Smooth muscle cell of the brain vasculature (primary cell): ENCODE measurements around the gene MRPL44.
"Not testable (repeated sequence)": the region's sequence is repeated elsewhere in the genome, so short reads cannot be mapped to it uniquely, and the experiment has no call there.

ENCODE experiments used
- DNase-seq: peaks from one replicate; pipeline ENCODE4 v3.0.0-alpha.2; 2012; ENCODE audit warnings: low read depth, low spot score

MRPL44 gene

DNA sequence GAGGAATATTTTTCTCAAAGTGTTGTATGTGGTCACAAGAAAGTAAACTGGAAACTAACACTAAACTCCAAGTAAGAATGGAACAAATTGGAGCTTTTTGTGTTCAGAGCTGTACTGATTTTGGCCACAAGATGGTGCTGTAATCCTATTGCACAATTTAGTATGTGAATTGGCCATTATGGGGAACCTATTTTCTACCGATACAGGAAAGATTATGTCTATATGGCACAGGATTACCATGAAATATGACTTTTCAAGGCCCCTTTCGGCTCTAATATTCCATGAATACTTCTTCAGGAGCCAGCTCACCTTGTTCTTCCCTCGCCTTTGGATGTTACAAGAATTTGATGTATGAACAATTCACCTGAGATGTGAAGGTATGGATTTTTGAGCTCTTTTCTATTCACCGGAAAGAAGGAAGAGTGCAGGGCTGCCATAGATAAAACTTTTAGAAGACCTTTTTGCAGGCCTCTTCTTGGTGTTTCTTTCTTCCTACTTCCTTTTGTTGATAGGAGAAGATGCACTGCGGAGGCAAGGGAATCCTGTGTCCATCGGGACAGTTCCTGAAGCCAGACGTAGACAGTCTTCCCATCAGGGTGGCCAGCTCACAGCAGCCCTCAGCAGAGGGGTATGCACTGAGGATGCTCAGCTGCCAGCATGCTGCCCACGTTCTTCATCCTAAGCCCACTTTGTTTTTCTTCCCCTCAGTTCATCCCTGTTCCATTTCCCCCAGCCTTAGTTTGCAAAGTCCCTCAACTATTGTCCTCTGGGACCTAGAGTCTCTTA lies 13.3 kb downstream of the MRPL44 start:
- no peak for DNase-seq

GRCh38 chr2:223971731-223972130 lies 14.5 kb downstream of the MRPL44 start:
- no peak for DNase-seq

DNA sequence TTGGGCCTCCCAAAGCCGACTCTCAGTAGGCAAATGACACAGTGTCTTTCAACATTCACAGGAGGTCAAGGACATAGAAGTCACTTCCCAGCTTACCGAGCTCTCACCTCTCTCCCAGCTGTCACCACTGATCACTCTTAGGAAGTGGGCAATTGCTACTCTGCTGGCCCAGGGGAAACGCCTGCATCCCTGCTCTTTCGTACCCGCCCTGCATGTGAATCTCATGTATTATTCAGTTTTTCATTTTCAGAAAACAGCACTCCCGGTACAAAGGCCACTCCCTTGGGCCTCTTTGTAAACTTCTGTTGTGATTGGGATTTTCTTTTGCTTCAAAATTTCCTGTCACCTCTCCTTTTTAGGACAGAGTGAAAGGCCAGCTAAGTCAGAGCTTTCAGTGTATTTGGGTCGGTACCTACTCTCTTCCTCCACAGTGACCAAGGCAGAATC lies 15.4 kb downstream of the MRPL44 start:
- DNase-seq = no peak

DNA sequence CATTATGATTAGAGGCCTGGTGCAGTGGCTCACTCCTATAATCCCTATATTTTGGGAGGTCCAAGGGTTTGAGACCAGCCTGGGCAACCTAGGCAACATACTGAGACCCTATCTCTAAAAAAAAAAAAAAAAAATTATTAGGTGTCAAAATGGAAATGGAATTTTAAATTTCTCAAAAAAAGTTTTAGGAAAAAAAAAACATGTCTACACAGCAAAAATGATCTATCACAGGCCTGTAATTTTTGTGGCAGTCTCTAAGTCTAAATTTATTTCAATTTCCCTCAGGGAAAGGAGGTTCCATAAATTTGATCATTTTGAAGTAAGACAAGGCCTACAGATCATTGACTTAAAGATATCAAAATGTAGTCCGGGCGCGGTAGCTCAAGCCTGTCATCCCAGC lies 16.3 kb downstream of the MRPL44 start:
- DNase-seq = no peak

GRCh38 chr2:223976635-223977226 lies 19.5 kb downstream of the MRPL44 start:
- DNase-seq = no peak

DNA sequence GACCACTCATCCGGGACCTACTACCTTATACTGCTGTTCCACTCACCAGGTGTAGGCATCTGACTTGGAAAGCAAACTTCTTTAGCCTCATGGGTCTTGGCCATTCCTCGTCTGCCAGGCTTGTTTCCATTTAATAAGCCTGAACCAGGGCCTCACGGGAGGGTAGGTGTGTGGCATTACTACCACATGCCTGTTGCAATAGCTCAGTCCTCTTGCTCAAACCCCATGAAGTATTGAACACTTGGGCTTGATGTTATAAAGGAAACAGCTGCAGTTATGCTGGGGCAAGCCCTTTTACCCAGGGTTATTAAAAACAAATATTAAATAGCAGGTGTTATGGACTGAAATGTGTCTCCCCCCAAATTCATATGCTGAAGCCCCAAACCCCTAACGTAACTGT lies 21.2 kb downstream of the MRPL44 start:
- DNase-seq = no peak

GRCh38 chr2:223979730-223980396 lies 22.6 kb downstream of the MRPL44 start:
- DNase-seq = no peak

DNA sequence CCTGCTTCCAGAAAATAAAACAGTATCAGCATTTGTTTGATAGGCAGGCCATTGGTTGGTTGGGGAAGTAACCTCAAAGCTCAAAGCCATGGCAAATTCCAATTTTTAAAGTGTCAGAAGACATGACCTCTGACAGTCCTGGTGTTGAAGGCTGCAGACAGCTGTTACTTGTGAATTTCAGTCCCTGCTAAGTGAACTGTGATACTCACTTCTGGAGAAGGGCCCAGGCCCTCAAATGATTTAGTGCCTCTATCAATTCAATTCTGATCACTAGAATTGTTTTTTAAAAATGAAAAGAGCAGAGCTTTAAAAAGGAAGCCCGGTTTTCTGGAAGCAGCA lies 23.1 kb downstream of the MRPL44 start:
- DNase-seq = no peak

DNA sequence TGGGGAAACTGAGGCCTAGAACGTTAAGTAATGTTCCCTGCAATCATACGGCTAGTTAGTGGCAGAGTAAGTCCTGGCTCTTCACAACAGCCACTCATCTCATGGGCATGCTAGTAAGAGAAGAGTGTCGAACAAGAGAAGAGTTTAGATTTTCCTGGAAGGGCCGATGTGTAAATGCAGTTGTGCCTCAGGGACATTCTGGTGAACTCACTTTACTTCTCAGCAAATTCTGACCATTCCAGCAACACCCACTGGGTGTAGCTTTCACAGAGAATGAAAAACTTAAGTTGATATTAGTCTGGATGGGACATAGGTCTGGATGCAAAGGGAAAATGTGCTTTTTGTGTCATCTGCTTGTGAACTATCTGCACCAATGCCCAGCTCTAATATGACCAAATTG lies 23.5 kb downstream of the MRPL44 start:
- no peak for DNase-seq

- DNase-seq = no peak
These were observed 24.0 kb downstream of the MRPL44 start for GRCh38 chr2:223981241-223981640.

DNA sequence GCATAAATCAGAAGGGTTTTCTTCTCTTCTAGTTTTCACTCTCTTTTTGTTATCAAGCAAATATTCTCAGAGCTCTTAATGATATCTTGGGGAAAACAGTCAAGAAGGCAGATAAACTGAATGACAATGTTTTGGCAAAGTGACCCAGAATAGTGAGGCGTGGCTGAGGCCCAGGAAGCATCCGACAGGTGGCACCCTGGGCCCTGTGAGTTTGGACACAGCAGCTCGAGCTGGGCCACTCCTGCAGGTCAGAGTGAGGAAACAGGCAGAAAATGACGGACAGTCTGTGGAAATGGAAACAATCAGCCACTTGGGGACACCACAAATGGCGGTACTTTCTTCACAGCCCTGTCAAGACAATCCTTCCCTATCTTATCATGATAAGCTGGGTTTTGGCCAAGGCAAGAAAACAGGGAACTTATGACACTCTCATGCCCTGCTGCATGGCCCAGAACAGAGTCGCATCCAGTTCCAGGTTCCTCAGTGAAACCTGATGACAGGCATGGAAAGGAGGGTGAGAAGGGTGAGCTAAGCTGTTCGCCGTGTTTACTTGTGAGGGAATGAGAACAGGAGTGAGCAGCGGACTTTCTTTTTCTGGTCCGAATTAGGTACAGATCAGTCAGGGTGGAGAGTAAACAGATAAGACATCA lies 32.1 kb downstream of the MRPL44 start:
- no peak for DNase-seq

GRCh38 chr2:223989856-223990232 lies 32.6 kb downstream of the MRPL44 start:
- DNase-seq = no peak

- no peak for DNase-seq
These were observed 34.3 kb downstream of the MRPL44 start for GRCh38 chr2:223991611-223992010.

DNA sequence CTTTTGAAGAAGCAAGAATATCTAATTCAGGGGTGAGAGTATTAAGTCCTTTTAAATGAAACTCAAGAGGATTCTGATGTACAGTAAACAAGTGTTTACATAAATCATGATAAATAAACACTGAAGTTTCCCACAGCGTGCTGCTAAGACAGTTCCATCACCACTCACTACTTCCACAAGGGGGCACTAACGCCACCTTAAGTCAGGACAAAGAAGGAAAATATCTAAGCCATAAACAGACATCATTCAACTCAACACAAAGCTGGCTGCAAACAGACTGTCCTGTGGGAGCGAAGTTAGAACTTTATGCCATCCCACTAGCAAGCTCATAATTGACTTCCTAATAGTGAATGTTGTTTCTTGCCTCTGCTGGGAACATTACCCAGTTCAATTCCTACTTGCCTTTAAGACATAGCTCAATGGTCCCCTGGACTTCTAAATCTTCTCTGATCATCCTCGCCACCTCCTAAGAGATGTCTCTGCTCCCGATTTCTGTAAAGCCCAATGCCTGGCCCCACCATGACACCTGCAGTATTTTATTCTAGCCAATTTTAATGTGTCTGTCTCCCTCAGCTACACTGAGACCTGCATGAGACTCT lies 36.5 kb downstream of the MRPL44 start:
- DNase-seq = peak; percentile 59

- DNase-seq = no peak
These were observed 37.4 kb downstream of the MRPL44 start for GRCh38 chr2:223994562-223995162.

DNA sequence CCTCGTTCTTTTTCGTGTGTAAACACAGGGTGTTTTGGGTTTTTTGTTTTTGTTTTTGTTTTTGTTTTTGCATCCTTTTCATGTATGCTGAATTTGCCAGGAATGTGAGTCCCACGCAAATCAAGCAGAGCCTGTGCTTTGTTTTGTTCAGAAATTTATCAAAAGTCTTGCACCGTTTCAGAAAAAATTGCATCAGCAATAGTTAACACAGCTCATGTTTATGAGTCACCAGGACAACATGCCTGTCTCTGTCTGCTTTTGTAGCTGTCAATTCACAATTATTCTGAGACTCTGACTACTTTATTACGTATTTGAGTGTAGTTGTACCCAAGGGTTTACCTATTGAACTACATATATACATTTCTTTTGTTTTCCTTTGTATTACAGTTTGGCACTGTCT lies 38.3 kb downstream of the MRPL44 start:
- no peak for DNase-seq

DNA sequence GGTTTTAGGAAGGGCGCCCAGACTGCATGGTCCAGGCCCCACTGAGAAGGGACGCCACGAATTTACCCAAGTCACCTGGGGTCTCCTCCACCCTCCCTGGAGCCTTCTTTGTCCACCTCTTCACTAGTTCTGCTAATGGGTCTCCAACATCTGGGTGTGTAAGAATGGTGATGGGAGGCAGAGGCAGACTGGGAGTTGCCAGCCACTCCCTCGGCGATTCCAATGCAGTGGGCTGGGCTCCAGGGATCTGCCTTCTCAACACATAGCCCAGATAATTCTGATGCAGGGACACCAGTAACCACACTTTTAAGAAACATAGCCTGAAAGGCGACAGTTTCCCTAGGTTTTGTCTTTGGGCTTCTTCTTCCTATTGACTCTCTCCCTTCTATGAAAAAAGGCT lies 39.1 kb downstream of the MRPL44 start:
- no peak for DNase-seq

DNA sequence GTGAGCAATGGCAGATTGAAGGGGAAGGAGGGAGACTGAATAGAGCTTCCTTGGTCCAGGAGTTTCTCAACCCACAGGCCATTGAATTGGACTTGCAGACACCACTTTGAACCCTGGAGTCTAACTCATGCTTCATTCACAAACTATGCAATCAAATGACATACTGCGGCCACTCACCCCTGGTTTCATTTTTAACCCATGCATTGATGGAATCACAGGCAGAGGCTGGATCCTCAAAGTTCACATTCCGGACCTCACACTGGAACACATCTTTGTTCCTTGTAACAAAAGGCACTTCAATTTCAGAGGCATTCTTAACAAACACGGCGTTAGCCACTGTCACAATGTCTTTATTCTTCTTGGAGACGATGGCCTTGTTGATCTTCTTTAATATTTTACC lies 40.7 kb downstream of the MRPL44 start:
- no peak for DNase-seq

DNA sequence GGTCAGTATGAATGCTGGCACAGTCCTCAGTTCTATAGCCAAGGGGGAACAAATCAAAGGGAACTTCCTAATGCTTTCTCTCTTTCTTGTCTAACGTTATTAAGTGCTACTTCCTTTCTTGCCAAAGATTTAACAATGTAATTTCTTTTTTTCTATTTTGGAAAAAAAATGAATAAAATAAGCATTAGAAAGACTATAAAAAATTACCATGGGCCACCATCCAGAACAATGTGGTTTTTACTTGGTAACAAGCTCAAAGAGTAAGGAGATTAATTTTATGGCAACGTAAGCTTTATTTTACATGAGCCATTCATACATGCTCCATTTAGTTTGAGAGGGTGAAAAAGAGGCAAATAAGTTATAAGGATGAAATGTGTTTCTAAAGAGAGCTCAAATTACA lies 41.7 kb downstream of the MRPL44 start:
- DNase-seq = no peak

GRCh38 chr2:223999862-224000261 lies 42.6 kb downstream of the MRPL44 start:
- DNase-seq = no peak

DNA sequence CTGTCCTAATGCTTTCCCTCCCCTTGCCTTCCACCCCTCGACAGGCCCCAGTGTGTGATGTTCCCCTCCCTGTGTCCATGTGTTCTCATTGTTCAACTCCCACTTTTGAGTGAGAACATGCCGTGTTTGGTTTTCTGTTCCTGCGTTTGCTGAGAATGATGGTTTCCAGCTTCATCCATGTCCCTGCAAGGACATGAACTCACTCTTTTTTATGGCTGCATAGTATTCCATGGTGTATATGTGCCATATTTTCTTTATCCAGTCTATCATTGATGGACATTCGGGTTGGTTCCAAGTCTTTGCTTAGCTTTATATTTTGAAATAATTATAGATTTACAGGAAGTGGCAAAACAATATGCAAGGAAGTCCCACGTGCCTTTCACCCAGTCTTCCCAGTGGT lies 43.4 kb downstream of the MRPL44 start:
- not testable (repeated sequence) for DNase-seq
